HFF-Myc (cell line): Measurements from ENCODE around the gene CCDC9.

Experiments used
- DNase-seq: peaks from one replicate; pipeline ENCODE4 v3.0.0-alpha.2; 2011; ENCODE audit warnings: low read depth; ENCODE audit errors: extremely low read depth
- H3K4me3 ChIP-seq: replicated peaks from 2 replicates; pipeline ENCODE4 v1.5.1; 2011; ENCODE audit warnings: low read depth, mild to moderate bottlenecking, control low read depth, low read length
- CTCF ChIP-seq: IDR thresholded peaks from 2 replicates; pipeline ENCODE4 v1.5.1; 2012; ENCODE audit warnings: mild to moderate bottlenecking, low read depth, low read length, control low read depth; ENCODE audit errors: missing control alignments

CCDC9 gene

GRCh38 chr19:47305309-47305751, 49.0 kb downstream of the CCDC9 start:
- TF ChIP-seq CTCF, result peak; percentile 99
- 0 out of 2 replicates have a peak overlapping the region, but pooled peaks have one; percentile 11 for H3K4me3 ChIP-seq
- peak; percentile 96 for DNase-seq

DNA sequence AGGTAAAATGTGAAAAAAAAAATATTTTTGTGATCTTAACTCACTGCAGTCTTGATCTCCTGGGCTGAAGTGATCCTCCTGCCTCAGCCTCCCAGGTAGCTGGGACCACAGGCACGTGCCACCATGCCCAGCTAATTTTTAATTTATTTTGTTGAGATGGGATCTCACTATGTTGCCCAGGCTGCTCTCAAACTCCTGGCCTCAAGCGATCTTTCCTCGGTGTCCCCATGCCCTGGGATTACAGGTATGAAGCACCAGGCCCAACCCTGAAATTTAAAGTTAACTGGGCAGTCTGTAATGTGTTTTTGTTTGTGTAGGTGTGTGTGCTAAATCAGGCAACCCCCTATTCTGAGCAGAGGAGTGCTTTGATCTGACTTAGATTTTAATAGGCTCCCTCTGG, 50.0 kb downstream of the CCDC9 start:
- TF ChIP-seq CTCF, result no peak
- DNase-seq, result no peak
- no peak overlapping the region for H3K4me3 ChIP-seq

DNA sequence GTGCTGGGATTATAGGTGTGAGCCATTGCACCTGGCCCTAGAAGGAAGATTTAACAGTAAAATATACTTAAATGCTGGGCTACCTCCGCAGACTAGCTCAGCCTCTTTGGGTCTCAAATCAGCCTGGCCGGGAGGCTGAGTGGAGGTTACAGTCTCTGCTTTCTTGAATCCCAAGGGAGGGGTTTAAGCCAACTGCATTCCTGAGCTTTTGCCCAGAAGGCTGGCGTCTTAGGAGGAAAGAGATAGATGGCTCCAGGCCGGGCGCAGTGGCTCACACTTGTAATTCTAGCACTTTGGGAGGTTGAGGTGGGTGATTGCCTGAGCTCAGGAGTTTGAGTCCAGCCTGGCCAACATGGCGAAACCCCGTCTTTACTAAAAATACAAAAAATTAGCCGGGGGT, 52.7 kb downstream of the CCDC9 start:
- TF ChIP-seq CTCF, result no peak
- DNase-seq, result no peak
- no peak overlapping the region for H3K4me3 ChIP-seq

DNA sequence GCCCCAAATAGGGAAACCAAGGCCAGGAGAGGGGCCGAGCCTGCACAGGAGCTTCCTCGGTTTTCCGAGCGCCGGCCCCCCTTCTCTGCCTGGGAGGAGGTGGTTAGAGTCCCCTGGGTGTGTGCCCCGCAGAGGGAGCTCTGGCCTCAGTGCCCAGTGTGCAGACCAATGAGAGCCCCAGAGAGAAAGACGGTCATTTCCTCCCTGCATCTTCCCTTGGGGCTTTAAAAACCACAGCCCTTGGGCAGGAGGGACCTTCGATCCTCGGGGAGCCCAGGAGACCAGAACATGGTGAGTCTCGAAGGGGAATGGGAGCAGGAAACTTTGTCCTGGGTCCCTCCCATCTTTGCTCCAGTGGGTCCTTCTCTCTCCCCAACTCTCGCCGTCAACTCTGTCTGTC, 53.3 kb downstream of the CCDC9 start, which contains the start of gene C5AR1:
C5AR1 (plus strand) TSS at position 254 of the 400 bp plus-strand sequence; CDS start at position 289, 35 bp downstream.
- DNase-seq, result no peak
- no peak for TF ChIP-seq CTCF
- H3K4me3 ChIP-seq, result no peak within 1 kb of the TSS

DNA sequence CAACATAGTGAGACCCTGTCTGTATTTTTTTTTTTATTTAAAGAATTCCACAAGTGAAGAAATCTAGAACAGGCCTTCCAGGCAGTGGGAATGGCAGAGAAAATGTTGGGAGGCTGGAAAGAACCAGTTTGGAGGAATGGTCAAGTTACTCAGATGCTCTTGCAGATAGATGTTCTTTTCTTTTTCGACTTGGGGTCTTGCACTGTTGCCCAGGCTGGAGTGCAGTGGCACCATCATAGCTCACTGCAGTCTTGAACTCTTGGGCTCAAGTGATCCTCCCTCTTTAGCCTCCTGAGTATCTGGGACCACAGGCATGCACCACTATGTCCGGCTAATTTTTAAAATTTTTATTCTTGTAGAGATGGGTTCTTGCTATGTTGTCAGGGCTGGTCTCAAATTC, 54.0 kb downstream of the CCDC9 start:
- no peak for DNase-seq
- TF ChIP-seq CTCF, result no peak
- no peak overlapping the region for H3K4me3 ChIP-seq

GRCh38 chr19:47310819-47311218, 54.5 kb downstream of the CCDC9 start:
- no peak for TF ChIP-seq CTCF
- H3K4me3 ChIP-seq, result no peak overlapping the region
- DNase-seq, result no peak

- no peak overlapping the region for H3K4me3 ChIP-seq
- TF ChIP-seq CTCF, result no peak
- DNase-seq, result no peak
These were observed 56.2 kb downstream of the CCDC9 start for GRCh38 chr19:47312366-47313006.
